Measurements from ENCODE around the gene NCDN.

NCDN gene

DNA sequence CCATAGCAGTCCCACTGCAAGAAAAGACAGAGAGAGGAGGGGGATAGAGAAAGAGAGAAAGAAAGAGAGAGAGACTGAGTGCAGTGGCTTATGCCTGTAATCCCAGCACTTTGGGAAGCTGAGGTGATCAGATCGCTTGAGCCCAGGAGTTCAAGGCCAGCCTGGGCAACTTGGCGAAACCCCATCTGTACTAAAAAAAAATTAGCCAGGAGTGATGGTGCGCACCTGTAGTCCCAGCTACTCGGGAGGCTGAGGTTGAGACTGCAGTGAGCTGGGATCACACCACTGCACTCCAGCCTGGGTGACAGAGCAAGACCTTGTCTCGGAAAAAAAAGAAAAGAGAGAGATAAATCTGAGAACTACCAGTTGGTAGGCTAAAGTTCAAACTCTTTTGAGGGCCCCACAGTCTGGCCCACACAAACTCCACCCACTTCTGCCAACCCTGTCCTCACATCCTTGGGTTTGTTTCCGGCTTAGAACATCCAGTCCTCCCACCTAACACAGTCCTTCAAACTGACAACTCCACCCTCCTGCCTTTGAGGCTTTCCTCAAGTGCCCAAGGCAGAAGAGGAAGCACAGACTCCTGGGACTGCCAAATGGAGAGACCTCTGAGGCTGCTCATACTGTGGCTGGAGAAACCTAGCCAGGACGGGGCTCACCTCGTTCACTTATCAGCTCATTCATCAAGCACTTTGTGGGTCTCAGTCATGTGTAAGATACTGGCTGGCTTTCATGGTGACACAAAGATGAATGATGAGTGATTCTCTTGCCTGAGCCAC lies 35.6 kb downstream of the NCDN start:
- DNase-seq (ENCODE audit: low read depth) = no peak

DNA sequence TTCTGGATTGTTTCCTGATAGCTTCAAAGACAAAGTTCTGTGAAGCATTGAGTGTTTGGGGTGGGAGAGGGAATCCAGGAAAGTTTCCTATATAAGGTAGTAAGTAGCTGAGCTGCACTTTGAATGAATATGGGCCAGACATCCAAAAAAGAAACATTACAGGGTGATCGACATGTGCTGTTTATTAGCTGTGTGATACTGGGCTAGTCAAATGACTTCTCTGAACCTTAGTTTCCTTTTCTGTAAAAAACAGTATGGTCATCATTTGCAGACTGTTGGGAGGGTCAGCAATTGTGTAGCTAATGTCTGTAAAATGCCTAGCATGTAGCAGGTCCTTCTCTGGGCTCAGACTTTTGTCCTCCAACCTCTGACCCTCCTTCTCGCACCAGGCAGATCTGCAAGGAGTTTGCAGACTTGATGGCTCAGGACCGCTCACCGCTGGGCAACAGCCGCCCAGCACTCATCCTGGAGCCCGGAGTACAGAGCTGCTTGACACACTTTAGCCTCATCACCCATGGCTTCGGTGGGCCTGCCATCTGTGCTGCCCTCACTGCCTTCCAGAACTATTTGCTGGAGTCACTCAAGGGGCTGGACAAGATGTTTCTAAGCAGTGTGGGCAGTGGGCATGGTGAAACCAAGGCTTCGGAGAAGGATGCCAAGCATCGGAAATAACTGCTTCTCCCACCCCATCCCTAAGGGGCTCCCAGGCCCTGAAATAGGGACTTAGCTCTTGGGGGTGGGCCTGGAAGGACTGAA lies 36.6 kb downstream of the NCDN start:
- DNase-seq (ENCODE audit: low read depth) = no peak

DNA sequence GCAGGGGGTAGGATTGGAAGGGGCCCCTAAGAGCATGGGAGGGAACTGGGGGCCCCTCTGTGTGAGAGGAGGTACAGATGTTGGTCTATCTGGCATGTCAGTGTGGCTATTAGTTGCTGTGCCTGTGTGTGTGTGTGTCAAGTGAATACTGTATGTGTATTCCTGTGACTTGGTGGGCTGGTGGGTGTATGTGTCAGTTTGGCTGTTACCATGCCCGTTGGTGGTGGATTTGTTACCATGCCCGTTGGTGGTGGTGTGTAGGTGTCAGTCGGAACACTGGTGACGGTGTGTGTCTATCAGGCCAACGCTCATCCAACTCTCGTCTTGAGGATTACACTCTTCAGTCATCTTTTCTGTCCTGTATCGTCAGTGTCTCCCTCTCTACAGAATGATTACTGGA lies 38.1 kb downstream of the NCDN start:
- no peak for DNase-seq (ENCODE audit: low read depth)

DNA sequence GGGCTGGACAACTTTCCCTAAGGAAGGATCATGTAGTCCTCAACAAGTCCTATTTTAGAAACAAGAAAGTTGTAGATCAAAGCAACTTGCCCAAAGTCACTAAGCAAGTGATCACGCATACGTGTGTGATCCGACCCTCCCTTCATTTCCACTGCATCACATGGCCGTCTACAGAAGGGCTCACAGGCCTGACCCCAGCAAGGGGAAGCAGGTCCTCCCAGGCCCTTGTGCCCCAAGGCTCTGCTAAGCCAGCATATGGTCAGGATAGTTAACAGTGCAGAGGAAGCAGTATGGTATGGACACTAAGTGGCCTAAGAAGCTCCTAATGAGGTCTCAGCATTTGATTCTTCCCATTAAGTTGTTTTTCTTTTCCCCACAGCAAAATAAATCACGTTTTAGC lies 40.3 kb downstream of the NCDN start:
- DNase-seq (ENCODE audit: low read depth) = no peak

DNA sequence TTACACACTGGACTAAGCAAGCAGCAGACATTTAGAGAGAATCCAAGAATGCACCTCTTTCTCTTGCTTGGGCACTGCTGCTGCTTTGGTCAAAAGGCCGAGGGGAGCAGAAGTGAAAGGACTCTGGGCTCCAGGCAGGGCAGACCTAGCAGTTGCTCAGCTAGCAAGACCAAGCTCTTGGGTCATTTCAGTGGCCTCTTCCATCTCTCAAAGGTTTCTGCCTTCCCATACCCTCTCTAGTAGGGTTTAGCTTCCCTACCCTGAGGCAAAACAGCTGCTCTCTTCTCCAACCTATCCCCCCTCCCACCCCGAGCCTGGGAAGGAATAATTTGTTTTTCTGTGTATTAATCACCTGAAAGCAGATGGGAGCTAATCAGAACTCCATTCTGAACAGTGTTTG lies 41.3 kb downstream of the NCDN start:
- DNase-seq (ENCODE audit: low read depth) = no peak

DNA sequence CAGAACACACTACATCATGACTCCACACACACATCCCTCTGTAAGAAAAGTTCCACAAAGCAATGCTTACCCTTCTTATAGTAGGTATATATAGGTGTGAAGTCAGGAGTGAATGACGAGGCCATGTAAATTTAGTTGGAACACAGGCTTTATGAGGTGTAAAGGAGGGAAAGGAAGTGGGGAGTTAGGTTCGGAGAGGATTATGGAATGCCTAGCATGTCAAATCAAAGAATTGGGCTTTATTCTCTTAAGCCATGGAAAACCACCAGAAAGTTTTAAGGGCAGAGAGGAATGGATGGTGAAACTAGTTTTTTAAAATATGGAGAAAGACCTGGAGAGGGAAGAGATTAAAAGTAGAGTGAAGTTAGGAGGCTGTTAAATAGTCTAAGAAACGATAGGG lies 41.8 kb downstream of the NCDN start:
- DNase-seq (ENCODE audit: low read depth) = no peak

DNA sequence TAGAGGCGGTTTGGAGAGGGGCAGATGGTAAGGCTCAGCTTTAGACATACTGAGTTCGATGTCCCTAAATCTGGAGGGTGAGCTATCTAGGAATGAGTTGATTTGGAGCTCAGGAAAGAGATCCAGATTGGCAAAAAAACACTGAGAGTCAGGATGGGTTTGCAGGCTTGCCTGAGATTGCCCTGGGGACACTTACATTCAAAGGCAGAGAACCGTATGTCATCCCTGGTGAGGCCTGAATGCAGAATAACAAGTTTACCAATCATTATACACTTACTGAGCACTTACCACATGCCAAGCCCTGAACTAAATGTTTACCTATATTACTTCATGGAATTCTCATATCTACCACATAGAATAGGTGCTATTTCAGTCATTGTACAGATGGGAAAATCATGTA lies 43.0 kb downstream of the NCDN start:
- no peak for DNase-seq (ENCODE audit: low read depth)

DNA sequence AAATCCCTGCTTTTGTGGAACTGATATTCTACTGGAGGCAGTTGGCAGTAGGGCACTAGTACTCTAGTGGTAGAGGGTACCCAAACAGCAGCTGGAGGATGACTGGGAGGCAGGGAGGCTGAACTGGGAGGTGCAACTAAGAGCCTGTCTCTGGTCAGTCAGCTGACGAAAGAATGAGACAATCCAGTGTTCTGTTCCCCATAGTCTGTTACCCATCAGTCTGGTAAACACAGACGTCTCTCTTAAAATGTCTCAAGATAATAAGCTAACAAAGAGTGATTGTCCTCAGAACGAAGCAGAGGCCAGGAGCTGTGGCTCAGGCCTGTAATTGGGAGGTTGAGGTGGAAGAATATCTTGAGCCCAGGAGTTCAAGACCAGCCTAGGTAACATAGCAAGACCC lies 45.9 kb downstream of the NCDN start:
- DNase-seq (ENCODE audit: low read depth) = no peak

DNA sequence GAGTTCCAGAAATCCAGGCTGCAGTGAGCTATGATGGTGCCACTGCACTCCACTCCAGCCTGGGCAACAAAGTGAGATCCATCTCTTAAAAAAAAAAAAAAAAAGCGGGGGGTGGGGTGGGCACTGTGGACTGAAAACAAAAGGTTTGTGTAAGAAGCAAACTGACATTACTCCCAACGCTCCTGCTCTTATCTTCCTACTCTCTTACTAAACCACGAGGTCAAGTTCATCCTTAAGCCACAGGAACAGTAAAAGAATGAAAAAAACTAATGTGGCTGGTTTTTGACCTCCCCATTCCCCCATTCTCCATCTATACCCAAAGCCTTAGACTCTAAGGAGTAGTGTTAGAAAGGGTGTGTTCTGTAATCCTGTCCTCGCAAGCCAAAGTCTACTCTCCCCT lies 46.3 kb downstream of the NCDN start:
- DNase-seq (ENCODE audit: low read depth) = no peak

DNA sequence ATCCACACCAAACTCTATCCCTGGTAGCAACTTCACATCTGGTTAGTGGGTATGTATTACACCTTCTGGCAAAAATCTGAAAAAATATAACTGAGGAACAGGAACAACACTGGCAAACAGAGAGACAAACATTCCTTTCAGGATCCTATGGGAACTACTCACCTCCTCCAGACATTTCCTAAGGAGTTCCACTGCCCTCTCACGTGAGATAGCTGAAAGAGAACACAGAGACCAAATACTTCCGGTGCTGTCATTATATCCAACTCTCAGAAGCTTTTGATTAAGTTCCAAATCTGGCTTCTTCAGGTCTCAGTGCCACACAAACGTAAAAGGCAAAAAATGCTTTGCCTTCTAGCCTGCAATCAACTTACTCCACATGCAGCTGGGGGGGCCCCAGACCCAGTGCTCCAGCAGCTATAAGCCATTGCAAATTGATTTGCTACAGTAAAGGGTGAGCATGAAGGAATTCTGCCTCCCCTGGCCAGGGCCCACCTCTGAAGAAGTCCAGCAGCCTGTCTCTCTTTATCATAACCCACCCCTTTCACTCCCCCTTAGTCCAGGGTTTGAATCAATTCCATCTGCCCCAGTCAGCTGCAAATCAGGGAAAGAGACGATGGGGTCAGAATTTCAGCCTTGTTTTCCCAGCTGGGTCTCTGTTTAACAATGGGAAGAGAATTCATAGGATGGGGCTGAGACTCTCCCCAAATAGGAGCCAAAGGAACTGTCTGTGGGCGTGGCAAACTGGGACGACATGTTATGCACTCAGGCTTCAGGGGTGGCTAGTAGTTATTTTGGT lies 47.7 kb downstream of the NCDN start:
- DNase-seq (ENCODE audit: low read depth) = no peak

DNA sequence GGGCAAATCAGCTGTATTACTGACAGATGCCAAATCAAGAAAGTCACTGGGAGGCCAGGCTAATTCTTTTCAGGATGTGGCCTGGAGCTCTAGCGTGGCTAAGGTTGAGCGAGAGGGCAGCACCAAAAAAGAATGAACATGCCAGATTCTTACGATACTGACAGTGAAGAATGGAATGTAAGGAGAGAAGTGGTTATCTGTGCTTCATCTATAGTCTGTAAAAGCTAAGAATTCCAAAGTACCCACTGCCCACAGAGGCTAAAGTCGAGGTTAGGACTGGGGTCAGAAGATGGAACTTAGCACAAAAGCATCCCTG lies 48.2 kb downstream of the NCDN start:
- no peak for DNase-seq (ENCODE audit: low read depth)

DNA sequence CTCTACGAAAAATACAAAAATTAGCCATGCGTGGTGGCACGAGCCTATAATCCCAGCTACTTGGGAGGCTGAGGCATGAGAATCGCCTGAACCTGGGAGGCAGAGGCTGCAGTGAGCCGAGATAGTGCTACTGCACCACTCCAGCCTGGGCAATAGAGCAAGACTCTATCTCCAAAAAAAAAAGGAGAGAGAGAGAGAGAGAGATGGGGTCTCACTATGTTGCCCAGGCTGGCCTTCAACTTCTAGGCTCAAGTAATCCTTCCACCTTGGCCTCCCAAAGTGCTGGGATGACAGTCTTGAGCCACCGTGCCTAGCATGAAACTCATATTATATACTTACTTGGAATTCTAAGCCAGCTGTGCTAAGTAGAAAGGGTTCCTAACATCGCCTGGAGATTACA lies 54.1 kb downstream of the NCDN start:
- no peak for DNase-seq (ENCODE audit: low read depth)

DNA sequence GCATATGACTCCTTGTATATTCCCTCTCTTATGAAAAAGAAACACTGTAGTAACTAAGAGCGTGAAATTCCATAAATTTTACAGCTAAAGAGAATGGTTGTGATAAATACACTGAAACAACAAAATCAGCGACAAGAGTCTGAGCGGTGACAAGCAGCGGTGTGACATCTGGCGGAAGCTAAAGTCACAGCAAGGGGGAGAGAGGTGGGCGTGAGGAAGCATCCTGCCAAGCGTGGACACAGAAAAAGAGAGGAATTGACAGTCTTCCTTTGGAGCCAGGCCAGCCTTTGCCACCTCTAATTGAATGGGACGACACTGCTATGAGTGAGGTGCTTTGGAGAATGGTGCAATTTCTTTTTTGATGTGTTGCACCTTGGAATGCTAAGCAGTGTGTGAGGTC lies 57.8 kb downstream of the NCDN start:
- no peak for DNase-seq (ENCODE audit: low read depth)

Measured in stimulated activated CD4-positive, alpha-beta T cell treated with anti-CD3 and anti-CD28 coated beads, Interleukin-2, amount 100 ng/mL, for 4 hours (primary cell).